Inflammatory macrophage treated with lipopolysaccharide for 1 hour (primary cell): ENCODE measurements around the gene KMT2E.
A peak's percentile ranks its signal among the peaks of the same experiment; 100 is the strongest.
"Not testable (repeated sequence)": the region's sequence is repeated elsewhere in the genome, so short reads cannot be mapped to it uniquely, and the experiment has no call there.

Source experiments
- DNase-seq, 2 donors: peaks; one replicate each; pipeline ENCODE4 v3.0.0-alpha.2; 2020 to 2022

The KMT2E gene

GRCh38 chr7:105013816-105014692 is at the start of gene KMT2E:
TSS of gene KMT2E (plus strand) at chr7:105014205. CDS start at chr7:105040953, 26,748 bp downstream.
- peak; percentile 79 to 91 for DNase-seq

GRCh38 chr7:104964626-104965236 is 49.3 kb upstream of the KMT2E start:
- DNase-seq = no peak

- no peak for DNase-seq
Measured at GRCh38 chr7:104966022-104966421, 48.0 kb upstream of the KMT2E start.

- DNase-seq = no peak
Measured at GRCh38 chr7:104967088-104967487, 46.9 kb upstream of the KMT2E start.

GRCh38 chr7:104967595-104967994 is 46.4 kb upstream of the KMT2E start:
- DNase-seq = no peak

- DNase-seq = no peak
Measured at GRCh38 chr7:104968648-104969047, 45.4 kb upstream of the KMT2E start.

GRCh38 chr7:104969183-104969582 is 44.8 kb upstream of the KMT2E start:
- DNase-seq = no peak

GRCh38 chr7:104971290-104972071 is 42.5 kb upstream of the KMT2E start:
- no peak for DNase-seq

GRCh38 chr7:104972500-104972899 is 41.5 kb upstream of the KMT2E start:
- no peak for DNase-seq

GRCh38 chr7:104973227-104973626 is 40.8 kb upstream of the KMT2E start:
- no peak for DNase-seq

- DNase-seq = peak; percentile 86 to 97
Measured at GRCh38 chr7:104973909-104974415, 40.0 kb upstream of the KMT2E start.

GRCh38 chr7:104975553-104975952 is 38.5 kb upstream of the KMT2E start:
- not testable (repeated sequence) for DNase-seq

- DNase-seq = peak in 1 of 2 donors; percentile 45
Measured at GRCh38 chr7:104976966-104977636, 36.9 kb upstream of the KMT2E start.

- DNase-seq = no peak
Measured at GRCh38 chr7:104978460-104978859, 35.5 kb upstream of the KMT2E start.

GRCh38 chr7:104979167-104979841 is 34.7 kb upstream of the KMT2E start:
- DNase-seq = no peak

- DNase-seq = no peak
Measured at GRCh38 chr7:104980440-104980839, 33.6 kb upstream of the KMT2E start.

GRCh38 chr7:104980841-104981671 is 32.9 kb upstream of the KMT2E start:
- DNase-seq = peak; percentile 64 to 92

GRCh38 chr7:104981672-104982037 is 32.4 kb upstream of the KMT2E start:
- no peak for DNase-seq

GRCh38 chr7:104982308-104983075 is 31.5 kb upstream of the KMT2E start:
- no peak for DNase-seq

- no peak for DNase-seq
Measured at GRCh38 chr7:104983076-104983577, 30.9 kb upstream of the KMT2E start.
